Osteocyte (in vitro differentiated cells): Measurements from ENCODE around the gene MYO15B. TPM values are rescaled to one million over a fixed set of nuclear protein-coding genes. Genes with fewer than 3 reads are reported as not detected.

Experiments used
- DNase-seq: peaks from one replicate; pipeline ENCODE4 v3.0.0; 2021; ENCODE audit warnings: mixed read lengths; ENCODE audit not compliant: unreplicated experiment; ENCODE audit errors: extremely low spot score
- H3K27ac Mint-ChIP-seq: one replicate; pipeline ENCODE4 v1.8.0; 2021; ENCODE audit warnings: mild to moderate bottlenecking, mixed read lengths; ENCODE audit not compliant: unreplicated experiment
- H3K27me3 Mint-ChIP-seq: one replicate; pipeline ENCODE4 v1.8.0; 2021; ENCODE audit warnings: mixed read lengths; ENCODE audit not compliant: unreplicated experiment
- H3K36me3 Mint-ChIP-seq: one replicate; pipeline ENCODE4 v1.8.0; 2021; ENCODE audit warnings: mixed read lengths; ENCODE audit not compliant: unreplicated experiment
- H3K4me1 Mint-ChIP-seq: one replicate; pipeline ENCODE4 v1.8.0; 2021; ENCODE audit warnings: mixed read lengths; ENCODE audit not compliant: unreplicated experiment
- H3K4me3 Mint-ChIP-seq: one replicate; pipeline ENCODE4 v1.8.0; 2021; ENCODE audit warnings: mild to moderate bottlenecking, moderate library complexity, mixed read lengths; ENCODE audit not compliant: unreplicated experiment
- H3K9me3 Mint-ChIP-seq: one replicate; pipeline ENCODE4 v1.8.0; 2021; ENCODE audit warnings: mixed read lengths; ENCODE audit not compliant: unreplicated experiment
- total RNA-seq: library from RNA; stranded (reverse); gene quantifications from 2 replicates; pipeline ENCODE4 v1.2.1, GENCODE V29; 2021
- TF ChIP-seq, protein P1 (sequence below): fragments of 200-600 bp; sonication (generic); IDR thresholded peaks from 2 replicates; pipeline ENCODE4 v1.5.0; 2021; ENCODE audit warnings: antibody characterized with exemption, mild to moderate bottlenecking, moderate library complexity

MYO15B gene
- total RNA-seq, 1 donor from 2014 or later = 40.8 TPM

DNA sequence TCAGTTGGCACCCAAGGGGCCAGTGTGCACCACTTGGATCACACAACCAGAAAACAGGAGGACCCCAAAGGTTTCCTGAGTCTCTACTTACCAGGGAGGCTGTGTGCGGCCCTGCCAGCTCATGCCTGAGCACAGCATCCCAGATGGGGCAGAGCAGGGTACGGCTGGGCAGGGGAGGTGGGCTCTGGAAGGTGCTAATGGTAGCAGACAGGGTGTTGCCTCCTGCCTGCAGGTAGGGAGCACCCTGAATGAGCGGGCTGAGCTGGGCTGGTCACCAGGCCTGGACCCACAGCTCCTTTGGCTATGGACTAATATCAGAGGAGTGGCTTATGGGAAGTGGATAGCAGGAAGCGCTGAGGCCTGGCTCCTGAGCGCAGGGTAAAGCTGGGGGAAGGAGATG, 64.7 kb downstream of the MYO15B start:
- TF ChIP-seq, protein P1, sequence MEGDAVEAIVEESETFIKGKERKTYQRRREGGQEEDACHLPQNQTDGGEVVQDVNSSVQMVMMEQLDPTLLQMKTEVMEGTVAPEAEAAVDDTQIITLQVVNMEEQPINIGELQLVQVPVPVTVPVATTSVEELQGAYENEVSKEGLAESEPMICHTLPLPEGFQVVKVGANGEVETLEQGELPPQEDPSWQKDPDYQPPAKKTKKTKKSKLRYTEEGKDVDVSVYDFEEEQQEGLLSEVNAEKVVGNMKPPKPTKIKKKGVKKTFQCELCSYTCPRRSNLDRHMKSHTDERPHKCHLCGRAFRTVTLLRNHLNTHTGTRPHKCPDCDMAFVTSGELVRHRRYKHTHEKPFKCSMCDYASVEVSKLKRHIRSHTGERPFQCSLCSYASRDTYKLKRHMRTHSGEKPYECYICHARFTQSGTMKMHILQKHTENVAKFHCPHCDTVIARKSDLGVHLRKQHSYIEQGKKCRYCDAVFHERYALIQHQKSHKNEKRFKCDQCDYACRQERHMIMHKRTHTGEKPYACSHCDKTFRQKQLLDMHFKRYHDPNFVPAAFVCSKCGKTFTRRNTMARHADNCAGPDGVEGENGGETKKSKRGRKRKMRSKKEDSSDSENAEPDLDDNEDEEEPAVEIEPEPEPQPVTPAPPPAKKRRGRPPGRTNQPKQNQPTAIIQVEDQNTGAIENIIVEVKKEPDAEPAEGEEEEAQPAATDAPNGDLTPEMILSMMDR = no peak
- H3K4me1 Mint-ChIP-seq = no peaks in the 10 kb centered on the region
- no peak overlapping the region for H3K27ac Mint-ChIP-seq
- peaks cover 32% of the 10 kb centered on the region for H3K36me3 Mint-ChIP-seq
- DNase-seq = no peak
- no peaks in the 10 kb centered on the region for H3K9me3 Mint-ChIP-seq
- H3K4me3 Mint-ChIP-seq = no peak overlapping the region
- H3K27me3 Mint-ChIP-seq = no peaks in the 10 kb centered on the region

DNA sequence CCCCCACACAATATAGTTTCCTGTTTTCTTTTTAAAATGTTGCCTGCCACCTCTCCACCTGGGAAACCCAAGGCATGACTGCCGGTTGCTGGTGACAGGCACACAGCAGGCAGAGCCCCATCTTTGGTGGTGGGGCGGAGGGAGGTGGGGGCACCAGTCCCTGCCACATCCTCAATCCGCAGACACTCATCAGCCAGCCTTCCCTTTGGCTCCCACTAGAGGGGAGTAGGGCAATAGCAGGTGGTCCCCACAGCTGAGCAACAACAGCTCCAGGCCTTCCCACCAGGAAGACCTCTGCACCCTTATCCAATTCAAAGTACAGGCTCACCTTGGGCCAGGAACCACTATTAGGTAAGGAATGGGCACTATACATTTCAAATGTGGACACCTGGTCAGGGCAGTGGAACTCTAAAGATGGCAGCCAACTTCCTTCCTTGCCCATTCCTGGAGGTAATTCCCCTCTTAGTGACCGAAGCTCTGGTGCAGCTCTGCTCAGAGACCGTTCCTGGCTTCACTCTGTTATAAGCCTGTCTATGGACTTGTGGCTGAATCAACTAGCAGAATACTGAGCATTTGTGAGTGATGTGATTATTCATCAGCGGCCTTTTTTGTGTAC, 65.4 kb downstream of the MYO15B start:
- H3K27me3 Mint-ChIP-seq = no peaks in the 10 kb centered on the region
- peaks cover 28% of the 10 kb centered on the region for H3K36me3 Mint-ChIP-seq
- H3K27ac Mint-ChIP-seq = no peak overlapping the region

DNA sequence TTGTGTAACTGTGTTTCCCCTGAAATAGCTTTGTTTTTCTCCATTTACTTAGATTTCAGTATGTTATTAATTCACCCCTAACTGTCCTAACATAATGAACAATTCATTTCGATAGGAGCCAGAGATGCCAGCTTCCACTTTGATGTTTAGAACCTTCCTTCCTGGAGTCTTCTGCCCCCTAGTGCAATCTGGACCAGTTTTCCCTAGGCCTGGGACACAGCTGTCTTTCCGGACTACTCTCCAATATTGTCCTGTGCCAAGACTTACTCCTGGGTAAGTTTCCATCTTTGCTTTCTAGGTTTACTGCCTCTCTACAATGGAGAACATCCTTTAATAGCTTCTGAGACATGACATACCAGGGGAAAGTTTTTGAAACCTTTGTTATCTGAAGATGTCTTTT, 66.6 kb downstream of the MYO15B start:
- Mint-ChIP-seq H3K27ac (peak overlapping the region; percentile 2), H3K27me3 (no peaks in the 10 kb centered on the region), H3K36me3 (peaks cover 22% of the 10 kb centered on the region), H3K4me3 (no peak overlapping the region), H3K9me3 (no peaks in the 10 kb centered on the region), H3K4me1 (no peaks in the 10 kb centered on the region)
- TF ChIP-seq, protein P1 = peak; percentile 12
- DNase-seq = no peak

More for the DNA sequence above, 65.4 kb downstream of the MYO15B start:
- no peak for DNase-seq
- Mint-ChIP-seq H3K4me1 (no peaks in the 10 kb centered on the region), H3K9me3 (no peaks in the 10 kb centered on the region), H3K4me3 (no peak overlapping the region)
- TF ChIP-seq, protein P1 = peak; percentile 73

DNA sequence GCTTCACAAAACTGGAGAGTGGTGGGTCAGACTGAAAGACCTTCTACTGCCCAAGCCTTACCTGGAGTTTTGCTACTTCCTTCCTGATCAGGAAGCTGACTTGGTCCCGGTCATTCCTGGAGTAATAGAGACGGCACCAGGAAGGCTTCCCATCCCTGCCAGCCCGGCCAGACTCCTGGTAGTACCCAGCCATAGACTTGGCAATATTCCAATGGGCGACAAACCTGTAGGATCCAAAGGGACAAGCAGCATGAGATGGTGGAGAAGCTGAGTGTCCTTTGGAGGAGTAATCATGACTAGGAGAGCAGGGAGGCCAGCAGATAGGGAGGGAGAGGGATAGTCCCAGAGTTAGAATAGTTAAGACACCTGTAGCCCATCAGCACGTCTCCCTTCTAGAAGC, 70.6 kb downstream of the MYO15B start:
- Mint-ChIP-seq H3K36me3 (peaks cover 8% of the 10 kb centered on the region), H3K27ac (no peak overlapping the region), H3K9me3 (no peaks in the 10 kb centered on the region), H3K4me3 (no peak overlapping the region), H3K27me3 (no peaks in the 10 kb centered on the region), H3K4me1 (no peaks in the 10 kb centered on the region)
- TF ChIP-seq, protein P1 = no peak
- DNase-seq = no peak

DNA sequence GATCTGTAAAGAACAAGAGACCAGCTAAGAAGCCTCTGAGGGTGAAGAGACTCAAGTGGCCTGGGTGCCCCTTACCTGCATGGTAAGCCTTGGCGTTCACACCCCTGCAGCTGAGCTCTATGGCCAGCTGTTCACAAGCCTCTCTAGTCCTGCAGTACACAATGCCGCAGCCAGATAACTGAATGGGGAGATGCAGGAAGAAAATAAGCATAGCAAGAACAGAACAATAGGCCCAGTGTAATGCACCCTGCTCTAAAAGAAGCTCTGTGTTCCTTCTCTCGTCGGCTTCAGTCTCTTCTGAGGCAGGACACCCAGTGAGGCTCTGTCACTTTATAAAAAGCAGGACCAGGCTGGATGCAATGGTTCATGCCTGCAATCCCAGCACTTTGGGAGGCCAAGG, 73.9 kb downstream of the MYO15B start:
- Mint-ChIP-seq H3K27me3 (no peaks in the 10 kb centered on the region), H3K9me3 (no peaks in the 10 kb centered on the region), H3K4me1 (peaks cover 9% of the 10 kb centered on the region), H3K36me3 (peaks cover 11% of the 10 kb centered on the region), H3K27ac (no peak overlapping the region), H3K4me3 (no peak overlapping the region)
- DNase-seq = no peak
- TF ChIP-seq, protein P1 = no peak
